Sigmoid colon (tissue), 7 donors: ENCODE data around the gene HIF3A. TPM values are rescaled to one million over a fixed set of nuclear protein-coding genes. Genes with fewer than 3 reads are reported as not detected.

ENCODE experiments used
- DNase-seq: peaks from one replicate; pipeline ENCODE4 v3.0.0-alpha.2; 2019
- H3K27ac ChIP-seq, 4 donors: fragments of 200-600 bp; sonication (generic); one replicate each; pipeline ENCODE4 v1.5.1; 2016 to 2019; ENCODE audit warnings: mild to moderate bottlenecking in 1 of 4
- H3K27me3 ChIP-seq, 3 donors: fragments of 200-600 bp; sonication (generic); one replicate each; pipeline ENCODE4 v1.5.1; 2019; ENCODE audit warnings: mild to moderate bottlenecking in 1 of 3
- H3K36me3 ChIP-seq, 4 donors: fragments of 200-600 bp; sonication (generic); one replicate each; pipeline ENCODE4 v1.5.1; 2016 to 2019
- H3K4me1 ChIP-seq, 4 donors: fragments of 200-600 bp; sonication (generic); one replicate each; pipeline ENCODE4 v1.5.1; 2017 to 2019
- H3K4me3 ChIP-seq, 4 donors: fragments of 200-600 bp; sonication (generic); one replicate each; pipeline ENCODE4 v1.5.1; 2017 to 2019; ENCODE audit warnings: mild to moderate bottlenecking in 2 of 4, moderate library complexity in 1 of 4
- H3K9me3 ChIP-seq, 4 donors: fragments of 200-600 bp in 3 of 4; sonication (generic) in 3 of 4; one replicate each; pipeline versions ENCODE4 v1.5.1 to v1.6.1; 2013 to 2019
- EP300 ChIP-seq, 4 donors: sonication (generic); formaldehyde crosslinking; IDR thresholded peaks; one replicate each; pipeline ENCODE4 v1.6.1; 2017; ENCODE audit warnings: antibody characterized with exemption in 4 of 4
- POLR2A ChIP-seq, 2 donors: fragments of 450-650 bp; IDR thresholded peaks; one replicate each; pipeline ENCODE4 v1.6.1; 2016; ENCODE audit warnings: antibody characterized with exemption in 2 of 2, mild to moderate bottlenecking in 2 of 2, moderate library complexity in 2 of 2
- POLR2AphosphoS5 ChIP-seq, 4 donors: sonication (generic); formaldehyde crosslinking; IDR thresholded peaks; one replicate each; pipeline ENCODE4 v1.6.1; 2017; ENCODE audit warnings: antibody characterized with exemption in 4 of 4
- WGBS, 2 donors: extraction: QIAGEN DNeasy Blood & Tissue Kit; methylation state at CpG; one replicate each; pipeline ENCODE4 v1.1.7; 2013; 5-methylcytosine and 5-hydroxymethylcytosine counted together
- intact Hi-C: fragments of 100-400 bp; cut with DNase I; formaldehyde crosslinking; loops from one replicate; pipeline ENCODE4 v1.15.1; 2023
- polyA plus RNA-seq, 3 donors: library from polyadenylated mRNA; stranded (reverse); fragments of 200-250 nt; gene quantifications; one replicate each; pipeline ENCODE4 v1.2.3, GENCODE V29; 2013
- total RNA-seq, 4 donors: library from RNA; depleted of rRNA; stranded (reverse); fragments of >200 nt; gene quantifications; one replicate each; pipeline ENCODE4 v1.1.0, GENCODE V29; 2016
- TF ChIP-seq, protein P1 (sequence below), 4 experiments: fragments of 450-650 bp in 3 of 4; fragments of 200-600 bp in 1 of 4; IDR thresholded peaks; one replicate each; pipeline ENCODE4 v1.5.1; 2016 to 2019; ENCODE audit warnings: antibody characterized with exemption in 4 of 4, mild to moderate bottlenecking in 3 of 4, moderate library complexity in 2 of 4
- donor health status: healthy with polysubstance abuse.
- donor health status: Bipolar disorder and iron deficiency.
- donor health status: healthy.

The HIF3A gene
- total and polyA plus RNA-seq, 7 donors, result 1.8 to 310 (median 63.0) TPM

DNA sequence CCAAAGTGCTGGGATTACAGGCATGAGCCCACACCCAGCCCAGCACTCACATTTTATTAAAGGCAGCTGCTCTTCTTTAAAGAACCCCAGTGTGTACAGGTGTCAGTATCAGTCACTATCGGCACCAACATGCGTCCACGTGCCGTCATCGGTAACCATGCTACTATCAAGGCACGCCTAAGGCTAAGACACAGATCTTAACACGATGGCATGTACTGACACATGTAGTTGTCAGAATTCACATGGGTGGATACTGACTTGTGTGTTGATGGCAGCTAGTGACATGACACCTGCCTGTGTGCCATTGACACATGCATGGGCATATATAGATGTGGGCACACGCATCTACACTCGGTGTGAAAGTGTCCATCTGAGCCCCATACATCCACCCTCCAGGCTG lies 12.2 kb upstream of the HIF3A start:
- no peak for DNase-seq
- TF ChIP-seq POLR2A (IDR thresholded peaks at IDR 0.05) (no peak), EP300 (IDR thresholded peaks at IDR 0.05) (no peak)
- TF ChIP-seq, protein P1, sequence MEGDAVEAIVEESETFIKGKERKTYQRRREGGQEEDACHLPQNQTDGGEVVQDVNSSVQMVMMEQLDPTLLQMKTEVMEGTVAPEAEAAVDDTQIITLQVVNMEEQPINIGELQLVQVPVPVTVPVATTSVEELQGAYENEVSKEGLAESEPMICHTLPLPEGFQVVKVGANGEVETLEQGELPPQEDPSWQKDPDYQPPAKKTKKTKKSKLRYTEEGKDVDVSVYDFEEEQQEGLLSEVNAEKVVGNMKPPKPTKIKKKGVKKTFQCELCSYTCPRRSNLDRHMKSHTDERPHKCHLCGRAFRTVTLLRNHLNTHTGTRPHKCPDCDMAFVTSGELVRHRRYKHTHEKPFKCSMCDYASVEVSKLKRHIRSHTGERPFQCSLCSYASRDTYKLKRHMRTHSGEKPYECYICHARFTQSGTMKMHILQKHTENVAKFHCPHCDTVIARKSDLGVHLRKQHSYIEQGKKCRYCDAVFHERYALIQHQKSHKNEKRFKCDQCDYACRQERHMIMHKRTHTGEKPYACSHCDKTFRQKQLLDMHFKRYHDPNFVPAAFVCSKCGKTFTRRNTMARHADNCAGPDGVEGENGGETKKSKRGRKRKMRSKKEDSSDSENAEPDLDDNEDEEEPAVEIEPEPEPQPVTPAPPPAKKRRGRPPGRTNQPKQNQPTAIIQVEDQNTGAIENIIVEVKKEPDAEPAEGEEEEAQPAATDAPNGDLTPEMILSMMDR (IDR thresholded peaks at IDR 0.05), result no peak
- Histone ChIP-seq H3K27ac (peak overlapping the region in 1 of 4 donors; percentile 55), H3K36me3 (no peaks in the 10 kb centered on the region), H3K4me1 (peaks cover 0 to 13% (median 9%) of the 10 kb centered on the region in 4 donors), H3K4me3 (no peak overlapping the region), H3K27me3 (no peaks in the 10 kb centered on the region), H3K9me3 (peaks cover 0 to under 1% (median under 1%) of the 10 kb centered on the region in 4 donors)
- intact Hi-C loops, result loop anchor here (5.0 to 10.0 kb wide), 3 partner anchors 108 to 230 kb away; no protein-coding TSS in a partner anchor
- WGBS, 2 donors, result 67 to 73% methylated on average over 9 of the region's 9 CpGs

GRCh38 chr19:46287585-46287984 lies 9.3 kb upstream of the HIF3A start:
- 66 to 72% methylated on average over 7 of the region's 7 CpGs for WGBS, 2 donors
- no peaks in the 10 kb centered on the region for H3K36me3 ChIP-seq
- H3K4me3 ChIP-seq, result no peak overlapping the region
- peaks cover 0 to 13% (median 10%) of the 10 kb centered on the region in 4 donors for H3K4me1 ChIP-seq
- no peaks in the 10 kb centered on the region for H3K27me3 ChIP-seq
- intact Hi-C loops, result loop anchor here (10.0 kb wide), 1 partner anchor 227 kb away; no protein-coding TSS in a partner anchor
- no peak for DNase-seq
- peaks cover 0 to 9% (median 7%) of the 10 kb centered on the region in 4 donors for H3K9me3 ChIP-seq
- no peak overlapping the region for H3K27ac ChIP-seq
- no peak for TF ChIP-seq POLR2AphosphoS5 (IDR thresholded peaks at IDR 0.05)
- TF ChIP-seq, protein P1 (IDR thresholded peaks at IDR 0.05), result no peak
- TF ChIP-seq POLR2A (IDR thresholded peaks at IDR 0.05), result no peak
- no peak for TF ChIP-seq EP300 (IDR thresholded peaks at IDR 0.05)

DNA sequence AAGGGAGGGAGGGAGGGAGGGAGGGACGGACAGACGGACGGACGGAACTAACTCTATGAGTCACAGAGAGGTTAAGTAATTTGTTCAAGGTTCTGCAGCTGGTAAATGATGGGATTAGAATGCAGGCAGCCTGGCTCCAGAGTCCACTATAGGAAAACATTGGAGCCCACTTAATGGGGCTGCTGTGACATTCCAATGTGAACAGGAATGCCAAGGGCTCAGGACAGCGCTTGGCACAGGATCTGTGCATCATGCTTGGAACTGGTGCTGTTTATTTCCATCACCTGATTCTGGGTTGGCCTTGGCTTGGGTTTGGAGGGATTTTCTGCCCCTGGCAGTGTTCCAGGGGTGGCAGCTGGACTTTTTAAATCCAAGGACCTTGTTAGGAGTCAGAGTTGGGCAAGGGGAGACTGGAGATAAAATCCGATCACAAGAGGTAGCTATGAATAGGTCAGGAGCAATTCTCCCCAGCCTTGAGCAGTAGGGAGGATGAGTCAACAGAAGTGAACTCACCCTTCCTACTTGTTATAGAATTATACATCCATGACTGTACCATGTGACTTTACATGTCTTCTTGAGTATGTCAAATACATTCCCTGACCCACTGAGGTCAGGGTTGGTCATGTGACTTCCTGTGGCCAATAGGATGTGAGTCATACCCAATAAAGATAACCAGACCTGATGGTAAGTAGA lies 7.8 kb upstream of the HIF3A start:
- no peaks in the 10 kb centered on the region for H3K36me3 ChIP-seq
- 75 to 77% methylated on average over 6 of the region's 6 CpGs for WGBS, 2 donors
- no peak overlapping the region for H3K4me3 ChIP-seq
- peak; percentile 78 for DNase-seq
- TF ChIP-seq, protein P1 (IDR thresholded peaks at IDR 0.05), result no peak
- TF ChIP-seq EP300 (IDR thresholded peaks at IDR 0.05) (peak in 1 of 4 donors; percentile 37), POLR2AphosphoS5 (IDR thresholded peaks at IDR 0.05) (peak in 3 of 4 donors; percentile 23 to 45 (median 28)), POLR2A (IDR thresholded peaks at IDR 0.05) (no peak)
- H3K4me1 ChIP-seq, result peaks cover 0 to 10% (median 9%) of the 10 kb centered on the region in 4 donors
- intact Hi-C loops, result loop anchor here (10.0 kb wide), 1 partner anchor 226 kb away; no protein-coding TSS in a partner anchor
- H3K27ac ChIP-seq, result peak overlapping the region; percentile 36 to 78 (median 74)
- H3K27me3 ChIP-seq, result no peaks in the 10 kb centered on the region
- H3K9me3 ChIP-seq, result peaks cover 0 to 9% (median 7%) of the 10 kb centered on the region in 4 donors

DNA sequence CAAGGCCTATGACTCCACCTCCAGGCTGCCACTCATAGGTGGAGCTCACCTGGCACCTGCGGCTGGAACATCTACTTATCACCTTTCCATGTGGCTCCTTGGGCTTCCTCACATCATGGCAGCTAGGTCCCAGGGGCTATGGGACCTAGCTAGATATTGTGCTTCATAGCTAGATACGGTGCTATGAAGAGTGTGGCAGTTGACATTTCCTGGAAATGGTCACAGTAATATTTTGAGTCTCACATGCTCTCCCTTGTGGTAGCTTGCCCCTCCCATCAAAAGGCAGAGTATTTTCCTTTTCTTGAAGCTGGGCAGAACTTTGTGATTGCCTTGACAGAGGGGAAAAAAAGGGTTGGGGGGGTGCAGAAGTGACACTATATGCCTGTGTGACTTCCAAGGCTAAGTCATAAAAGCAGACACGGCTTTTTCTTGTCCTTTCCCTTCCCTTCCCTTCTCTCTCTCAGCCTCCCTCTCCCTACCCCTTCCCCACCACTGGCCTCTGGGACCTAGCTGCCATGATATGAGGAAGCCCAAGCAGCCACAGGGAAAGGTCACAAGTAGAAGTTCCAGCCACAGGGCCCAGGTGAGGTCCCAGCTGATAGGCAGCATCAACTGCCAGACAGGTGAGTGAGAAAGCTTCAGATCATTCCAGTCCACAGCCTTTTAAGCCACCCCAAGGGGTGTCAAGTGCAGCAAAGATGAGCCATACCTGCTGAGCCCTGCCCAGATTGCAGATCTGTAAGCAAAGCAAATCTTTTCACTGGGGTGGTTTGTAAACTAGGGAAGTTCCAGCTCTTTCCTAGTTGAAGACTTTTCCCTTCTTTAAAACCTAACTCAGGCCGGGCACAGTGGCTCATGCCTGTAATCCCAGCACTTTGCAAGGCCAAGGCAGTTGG lies 6.9 kb upstream of the HIF3A start:
- intact Hi-C loops, result loop anchor here (10.0 kb wide), 1 partner anchor 225 kb away; no protein-coding TSS in a partner anchor
- TF ChIP-seq POLR2AphosphoS5 (IDR thresholded peaks at IDR 0.05) (no peak), POLR2A (IDR thresholded peaks at IDR 0.05) (no peak), EP300 (IDR thresholded peaks at IDR 0.05) (no peak)
- TF ChIP-seq, protein P1 (IDR thresholded peaks at IDR 0.05), result no peak
- WGBS, 2 donors, result 64 to 81% methylated on average over 4 of the region's 4 CpGs
- no peak for DNase-seq
- no peaks in the 10 kb centered on the region for H3K36me3 ChIP-seq
- H3K27ac ChIP-seq, result peak overlapping the region; percentile 36 to 78 (median 74)
- H3K4me3 ChIP-seq, result no peak overlapping the region
- H3K9me3 ChIP-seq, result peaks cover 0 to 9% (median 7%) of the 10 kb centered on the region in 4 donors
- H3K4me1 ChIP-seq, result peaks cover 0 to 10% (median 9%) of the 10 kb centered on the region in 4 donors
- no peaks in the 10 kb centered on the region for H3K27me3 ChIP-seq
